Ectodermal cell (in vitro differentiated cells): ENCODE data around the gene BLTP3A.
A peak's percentile ranks its signal among the peaks of the same experiment; 100 is the strongest.
"Not testable (repeated sequence)": the region's sequence is repeated elsewhere in the genome, so short reads cannot be mapped to it uniquely, and the experiment has no call there.

Experiments used
- H3K27ac ChIP-seq: 2 replicates; pipeline ENCODE4 v1.7.0; 2013; ENCODE audit warnings: mild to moderate bottlenecking, low read depth, low read length; ENCODE audit not compliant: insufficient read depth, poor library complexity, severe bottlenecking
- H3K27me3 ChIP-seq: 2 replicates; pipeline ENCODE4 v1.7.0; 2013; ENCODE audit warnings: mild to moderate bottlenecking, low read length; ENCODE audit not compliant: insufficient read depth, control insufficient read depth, poor library complexity, severe bottlenecking
- H3K36me3 ChIP-seq: one replicate; pipeline ENCODE4 v1.7.0; 2013; ENCODE audit warnings: low read length; ENCODE audit not compliant: control insufficient read depth, insufficient read depth
- H3K4me1 ChIP-seq: one replicate; pipeline ENCODE4 v1.7.0; 2013; ENCODE audit warnings: low read length; ENCODE audit not compliant: control insufficient read depth, insufficient read depth
- H3K4me3 ChIP-seq: 2 replicates; pipeline ENCODE4 v1.7.0; 2013; ENCODE audit warnings: low read depth, low read length, control low read depth; ENCODE audit not compliant: insufficient read depth
- H3K9me3 ChIP-seq: 2 replicates; pipeline ENCODE4 v1.7.0; 2013; ENCODE audit warnings: mild to moderate bottlenecking, low read length, moderate library complexity; ENCODE audit not compliant: control insufficient read depth
- WGBS, 2 experiments: methylation state at CpG; one replicate each; pipeline ENCODE4 v1.1.7; 2013; ENCODE audit warnings: missing lambda C conversion rate in 2 of 2; 5-methylcytosine and 5-hydroxymethylcytosine counted together

BLTP3A gene

GRCh38 chr6:34792605-34793500 lies 970 bp downstream of the BLTP3A start:
- Histone ChIP-seq H3K4me3 (peak overlapping the region; percentile 77), H3K9me3 (no peaks in the 10 kb centered on the region), H3K27ac (no peak overlapping the region), H3K36me3 (no peaks in the 10 kb centered on the region), H3K4me1 (peaks cover 4% of the 10 kb centered on the region), H3K27me3 (peaks cover 10% of the 10 kb centered on the region)
- WGBS, 2 experiments: 12 to 15% methylated on average over 19 to 20 of the region's 20 CpGs

- no peak overlapping the region for H3K27ac ChIP-seq
- 95 to 96% methylated on average over 5 of the region's 6 CpGs for WGBS, 2 experiments
- H3K27me3 ChIP-seq: peaks cover 10% of the 10 kb centered on the region
- no peaks in the 10 kb centered on the region for H3K9me3 ChIP-seq
- no peaks in the 10 kb centered on the region for H3K36me3 ChIP-seq
- H3K4me1 ChIP-seq: peaks cover 4% of the 10 kb centered on the region
- no peak overlapping the region for H3K4me3 ChIP-seq
Observed at GRCh38 chr6:34793877-34794276, 2.0 kb downstream of the BLTP3A start.

GRCh38 chr6:34795836-34796425 lies 4.0 kb downstream of the BLTP3A start:
- no peaks in the 10 kb centered on the region for H3K36me3 ChIP-seq
- peaks cover 4% of the 10 kb centered on the region for H3K4me1 ChIP-seq
- no peak overlapping the region for H3K27ac ChIP-seq
- H3K27me3 ChIP-seq: peaks cover 2% of the 10 kb centered on the region
- WGBS, 2 experiments: 95 to 100% methylated on average over 1 to 2 of the region's 2 CpGs
- H3K9me3 ChIP-seq: no peaks in the 10 kb centered on the region
- no peak overlapping the region for H3K4me3 ChIP-seq

GRCh38 chr6:34798057-34798456 lies 6.2 kb downstream of the BLTP3A start:
- Histone ChIP-seq H3K27me3 (no peaks in the 10 kb centered on the region), H3K27ac (no peak overlapping the region), H3K4me3 (no peak overlapping the region), H3K9me3 (no peaks in the 10 kb centered on the region), H3K4me1 (peaks cover 4% of the 10 kb centered on the region), H3K36me3 (no peaks in the 10 kb centered on the region)
- 92 to 95% methylated on average over 3 of the region's 3 CpGs for WGBS, 2 experiments

- Histone ChIP-seq H3K27ac (no peak overlapping the region), H3K36me3 (no peaks in the 10 kb centered on the region), H3K4me1 (no peaks in the 10 kb centered on the region), H3K27me3 (no peaks in the 10 kb centered on the region), H3K9me3 (no peaks in the 10 kb centered on the region), H3K4me3 (no peak overlapping the region)
- 88 to 92% methylated on average over 1 of the region's 3 CpGs for WGBS, 2 experiments
Observed at GRCh38 chr6:34799547-34799946, 7.7 kb downstream of the BLTP3A start.

- no peaks in the 10 kb centered on the region for H3K9me3 ChIP-seq
- no peaks in the 10 kb centered on the region for H3K4me1 ChIP-seq
- no peaks in the 10 kb centered on the region for H3K27me3 ChIP-seq
- H3K27ac ChIP-seq: no peak overlapping the region
- no peaks in the 10 kb centered on the region for H3K36me3 ChIP-seq
- no peak overlapping the region for H3K4me3 ChIP-seq
Observed at GRCh38 chr6:34804543-34804942, 12.7 kb downstream of the BLTP3A start.

- H3K27ac ChIP-seq, H3K36me3 ChIP-seq, H3K27me3 ChIP-seq, H3K9me3 ChIP-seq, H3K4me1 ChIP-seq, H3K4me3 ChIP-seq: not testable (repeated sequence)
- WGBS, 2 experiments: 90 to 92% methylated on average over 6 of the region's 6 CpGs
Observed at GRCh38 chr6:34805074-34805473, 13.2 kb downstream of the BLTP3A start.

GRCh38 chr6:34806738-34807453 lies 15.0 kb downstream of the BLTP3A start:
- no peaks in the 10 kb centered on the region for H3K9me3 ChIP-seq
- 91 to 93% methylated on average over 9 of the region's 9 CpGs for WGBS, 2 experiments
- no peak overlapping the region for H3K4me3 ChIP-seq
- no peak overlapping the region for H3K27ac ChIP-seq
- H3K36me3 ChIP-seq: no peaks in the 10 kb centered on the region
- no peaks in the 10 kb centered on the region for H3K27me3 ChIP-seq
- no peaks in the 10 kb centered on the region for H3K4me1 ChIP-seq

- H3K36me3 ChIP-seq, H3K4me1 ChIP-seq, H3K9me3 ChIP-seq, H3K4me3 ChIP-seq, H3K27ac ChIP-seq, H3K27me3 ChIP-seq: not testable (repeated sequence)
- 97 to 98% methylated on average over 3 of the region's 3 CpGs for WGBS, 2 experiments
Observed at GRCh38 chr6:34808473-34808872, 16.6 kb downstream of the BLTP3A start.

GRCh38 chr6:34809419-34809818 lies 17.5 kb downstream of the BLTP3A start:
- not testable (repeated sequence) for H3K4me3 ChIP-seq, H3K27me3 ChIP-seq, H3K9me3 ChIP-seq, H3K4me1 ChIP-seq, H3K27ac ChIP-seq, H3K36me3 ChIP-seq
- 90 to 91% methylated on average over 9 of the region's 9 CpGs for WGBS, 2 experiments
